ENCODE measurements around the gene GLTPD2. TPM values are rescaled to one million over a fixed set of nuclear protein-coding genes. Genes with fewer than 3 reads are reported as not detected.
"Not testable (repeated sequence)": the region's sequence is repeated elsewhere in the genome, so short reads cannot be mapped to it uniquely, and the experiment has no call there.

The GLTPD2 gene
- total RNA-seq, 4 donors from 2014 or later: not detected

DNA sequence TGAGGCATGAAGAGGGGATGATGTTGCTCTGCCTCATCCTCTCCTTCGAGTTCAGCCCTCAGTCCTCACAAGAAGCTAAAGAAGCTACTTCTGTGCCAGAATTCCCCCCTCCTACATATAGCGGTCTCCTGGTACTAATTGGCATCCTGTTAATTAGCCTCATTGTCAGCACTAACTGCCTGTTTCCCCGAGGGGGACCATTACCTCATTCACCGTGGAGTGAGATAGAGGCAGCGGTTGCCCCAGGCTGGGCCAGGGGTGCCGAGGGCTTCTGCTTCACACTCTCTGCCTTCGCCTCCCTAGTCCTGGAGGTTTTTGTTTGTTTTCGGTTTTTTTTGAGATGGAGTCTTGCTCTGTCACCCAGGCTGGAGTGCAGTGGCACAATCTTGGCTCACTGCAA, 38.6 kb downstream of the GLTPD2 start:
- Histone ChIP-seq H3K9me3 (no peaks in the 10 kb centered on the region), H3K4me1 (no peaks in the 10 kb centered on the region), H3K4me3 (no peak overlapping the region), H3K27ac (no peak overlapping the region), H3K36me3 (peaks cover 0 to 16% of the 10 kb centered on the region in 2 donors), H3K27me3 (no peaks in the 10 kb centered on the region)
- no peak for TF ChIP-seq POLR2A (IDR thresholded peaks at IDR 0.05)
- TF ChIP-seq, protein P1, sequence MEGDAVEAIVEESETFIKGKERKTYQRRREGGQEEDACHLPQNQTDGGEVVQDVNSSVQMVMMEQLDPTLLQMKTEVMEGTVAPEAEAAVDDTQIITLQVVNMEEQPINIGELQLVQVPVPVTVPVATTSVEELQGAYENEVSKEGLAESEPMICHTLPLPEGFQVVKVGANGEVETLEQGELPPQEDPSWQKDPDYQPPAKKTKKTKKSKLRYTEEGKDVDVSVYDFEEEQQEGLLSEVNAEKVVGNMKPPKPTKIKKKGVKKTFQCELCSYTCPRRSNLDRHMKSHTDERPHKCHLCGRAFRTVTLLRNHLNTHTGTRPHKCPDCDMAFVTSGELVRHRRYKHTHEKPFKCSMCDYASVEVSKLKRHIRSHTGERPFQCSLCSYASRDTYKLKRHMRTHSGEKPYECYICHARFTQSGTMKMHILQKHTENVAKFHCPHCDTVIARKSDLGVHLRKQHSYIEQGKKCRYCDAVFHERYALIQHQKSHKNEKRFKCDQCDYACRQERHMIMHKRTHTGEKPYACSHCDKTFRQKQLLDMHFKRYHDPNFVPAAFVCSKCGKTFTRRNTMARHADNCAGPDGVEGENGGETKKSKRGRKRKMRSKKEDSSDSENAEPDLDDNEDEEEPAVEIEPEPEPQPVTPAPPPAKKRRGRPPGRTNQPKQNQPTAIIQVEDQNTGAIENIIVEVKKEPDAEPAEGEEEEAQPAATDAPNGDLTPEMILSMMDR (IDR thresholded peaks at IDR 0.05): no peak
- TF ChIP-seq EP300 (IDR thresholded peaks at IDR 0.05): no peak
- no peak for TF ChIP-seq POLR2AphosphoS5 (IDR thresholded peaks at IDR 0.05)
- WGBS, 2 donors (ENCODE audit: low coverage in 1 of 2): 77 to 85% methylated on average over 5 to 6 of the region's 8 CpGs
- ATAC-seq: no peak

- peak overlapping the region; percentile 58 to 98 for H3K4me3 ChIP-seq
- peak; percentile 13 for ATAC-seq
- not testable (repeated sequence) for H3K27me3 ChIP-seq, H3K9me3 ChIP-seq, H3K36me3 ChIP-seq
- peak overlapping the region in 3 of 4 donors; percentile 76 to 93 (median 91) for H3K27ac ChIP-seq
- WGBS, 2 donors (ENCODE audit: low coverage in 1 of 2): 1 to 2% methylated on average over 7 to 9 of the region's 17 CpGs
- peaks cover 0 to 41% (median 16%) of the 10 kb centered on the region in 3 donors for H3K4me1 ChIP-seq
These were observed 44.0 kb downstream of the GLTPD2 start for GRCh38 chr17:4832829-4833177.

- whole genome bisulfite sequencing, 2 donors (ENCODE audit: low coverage in 1 of 2): 0% methylated on average over 12 to 20 of the region's 91 CpGs
- H3K27me3 ChIP-seq: no peaks in the 10 kb centered on the region
- H3K36me3 ChIP-seq: no peaks in the 10 kb centered on the region
- H3K4me1 ChIP-seq: peaks cover 0 to 47% (median 16%) of the 10 kb centered on the region in 3 donors
- no peaks in the 10 kb centered on the region for H3K9me3 ChIP-seq
- H3K27ac ChIP-seq: peak within 1 kb of the TSS; percentile 40 to 97 (median 92)
- H3K4me3 ChIP-seq: peak within 1 kb of the TSS; percentile 58 to 98
- TF ChIP-seq EP300 (IDR thresholded peaks at IDR 0.05): no peak
- peak; percentile 76 to 79 for TF ChIP-seq POLR2A (IDR thresholded peaks at IDR 0.05)
- peak; percentile 70 for TF ChIP-seq POLR2AphosphoS5 (IDR thresholded peaks at IDR 0.05)
- TF ChIP-seq, protein P1 (IDR thresholded peaks at IDR 0.05): peak in 2 of 4 experiments; percentile 9 to 14
- ATAC-seq: peak; percentile 99
These were observed 44.6 kb downstream of the GLTPD2 start, which contains the start of gene MINK1 for GRCh38 chr17:4833178-4833940. TSS of gene MINK1 (plus strand) at chr17:4833340. CDS start at chr17:4833584, 244 bp downstream.

- Histone ChIP-seq H3K27me3 (no peaks in the 10 kb centered on the region), H3K36me3 (no peaks in the 10 kb centered on the region), H3K4me3 (peak overlapping the region; percentile 58 to 98), H3K27ac (peak overlapping the region; percentile 40 to 97 (median 92)), H3K9me3 (no peaks in the 10 kb centered on the region), H3K4me1 (peaks cover 0 to 53% (median 16%) of the 10 kb centered on the region in 3 donors)
- 0 to 2% methylated on average over 5 to 13 of the region's 15 CpGs for WGBS, 2 donors (ENCODE audit: low coverage in 1 of 2)
- ATAC-seq: no peak
- TF ChIP-seq, protein P1 (IDR thresholded peaks at IDR 0.05): no peak
- TF ChIP-seq POLR2AphosphoS5 (IDR thresholded peaks at IDR 0.05): no peak
- no peak for TF ChIP-seq POLR2A (IDR thresholded peaks at IDR 0.05)
- no peak for TF ChIP-seq EP300 (IDR thresholded peaks at IDR 0.05)
These were observed 45.3 kb downstream of the GLTPD2 start for GRCh38 chr17:4833941-4834680.

DNA sequence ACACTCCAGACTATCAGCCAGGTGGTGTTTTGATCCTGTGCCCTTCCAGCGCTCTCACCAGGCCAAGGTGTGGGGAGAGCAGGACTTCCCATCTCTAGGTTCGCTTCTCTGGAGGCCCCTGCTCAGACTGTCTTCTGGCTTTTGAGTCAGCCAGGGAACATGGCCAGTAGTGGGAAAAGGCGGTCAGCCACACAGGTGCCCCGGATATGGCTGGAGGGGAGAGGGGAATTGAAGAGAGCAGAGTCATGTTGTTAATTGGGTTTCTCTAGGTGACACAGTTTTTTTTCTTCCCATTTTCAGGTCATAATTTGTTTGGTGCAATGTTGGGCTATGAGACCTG, 45.9 kb downstream of the GLTPD2 start:
- Histone ChIP-seq H3K27me3 (no peaks in the 10 kb centered on the region), H3K27ac (peak overlapping the region in 3 of 4 donors; percentile 91 to 97 (median 93)), H3K36me3 (no peaks in the 10 kb centered on the region), H3K9me3 (no peaks in the 10 kb centered on the region), H3K4me3 (no peak overlapping the region), H3K4me1 (peaks cover 0 to 58% (median 16%) of the 10 kb centered on the region in 3 donors)
- ATAC-seq: no peak
- TF ChIP-seq, protein P1 (IDR thresholded peaks at IDR 0.05): no peak
- WGBS, 2 donors (ENCODE audit: low coverage in 1 of 2): 60% methylated on average over 2 of the region's 4 CpGs; no CpG with 5 or more reads in 1 of the 2 donors
